T follicular helper cell (primary cell): Measurements from ENCODE around the gene REEP5.
"Not testable (repeated sequence)": the region's sequence is repeated elsewhere in the genome, so short reads cannot be mapped to it uniquely, and the experiment has no call there.

ENCODE experiments used
- DNase-seq: peaks from one replicate; pipeline ENCODE4 v3.0.0-alpha.2; 2020; ENCODE audit warnings: low read depth

Gene REEP5

GRCh38 chr5:112885001-112885400 lies 37.0 kb downstream of the REEP5 start:
- DNase-seq = no peak

GRCh38 chr5:112883192-112883591 lies 38.8 kb downstream of the REEP5 start:
- no peak for DNase-seq

- no peak for DNase-seq
Measured at GRCh38 chr5:112880219-112880964, 41.6 kb downstream of the REEP5 start.

- DNase-seq = peak; percentile 40
Measured at GRCh38 chr5:112878760-112879159, 43.3 kb downstream of the REEP5 start.

GRCh38 chr5:112878101-112878500 lies 43.9 kb downstream of the REEP5 start:
- DNase-seq = no peak

- no peak for DNase-seq
Measured at GRCh38 chr5:112876362-112876761, 45.7 kb downstream of the REEP5 start.

GRCh38 chr5:112870966-112871365 lies 51.1 kb downstream of the REEP5 start:
- DNase-seq = no peak

GRCh38 chr5:112869948-112870347 lies 52.1 kb downstream of the REEP5 start:
- DNase-seq = no peak

GRCh38 chr5:112867411-112867810 lies 54.6 kb downstream of the REEP5 start:
- no peak for DNase-seq

GRCh38 chr5:112866739-112867138 lies 55.3 kb downstream of the REEP5 start:
- DNase-seq = no peak

GRCh38 chr5:112865128-112865527 lies 56.9 kb downstream of the REEP5 start:
- no peak for DNase-seq

- DNase-seq = no peak
Measured at GRCh38 chr5:112863549-112863948, 58.5 kb downstream of the REEP5 start.

- no peak for DNase-seq
Measured at GRCh38 chr5:112862085-112862484, 59.9 kb downstream of the REEP5 start.

- DNase-seq = no peak
Measured at GRCh38 chr5:112861638-112861985, 60.4 kb downstream of the REEP5 start.

GRCh38 chr5:112860929-112861637 lies 60.9 kb downstream of the REEP5 start, which contains the start of gene SRP19:
Gene SRP19, plus strand, starts transcription at chr5:112861287. Its CDS starts 90 bp downstream, at chr5:112861377.
- DNase-seq = peak; percentile 88

- not testable (repeated sequence) for DNase-seq
Measured at GRCh38 chr5:112860571-112860928, 61.5 kb downstream of the REEP5 start.

- DNase-seq = no peak
Measured at GRCh38 chr5:112857866-112858265, 64.2 kb downstream of the REEP5 start.

- no peak for DNase-seq
Measured at GRCh38 chr5:112854651-112855050, 67.4 kb downstream of the REEP5 start.

GRCh38 chr5:112849912-112850311 lies 72.1 kb downstream of the REEP5 start:
- no peak for DNase-seq

GRCh38 chr5:112848116-112848811 lies 73.8 kb downstream of the REEP5 start:
- no peak for DNase-seq

GRCh38 chr5:112847306-112847705 lies 74.7 kb downstream of the REEP5 start:
- DNase-seq = no peak

- no peak for DNase-seq
Measured at GRCh38 chr5:112846556-112846955, 75.5 kb downstream of the REEP5 start.

GRCh38 chr5:112844489-112844888 lies 77.5 kb downstream of the REEP5 start:
- no peak for DNase-seq
